OCI-LY7 (cell line): ENCODE results near the gene LRP8. TPM values are rescaled to one million over a fixed set of nuclear protein-coding genes. Genes with fewer than 3 reads are reported as not detected.

Experiments
- BruUV-seq: library from RNA; stranded (reverse); fragments of 400-500 nt; replicated peaks from 2 replicates; lab custom pipeline; 2021; lab: Mats Ljungman, UMichigan
- CTCF ChIA-PET: fragments of 300-600 bp; sonication (Branson Sonifier 250); formaldehyde crosslinking; loops from one replicate; lab custom pipeline; 2022; ENCODE audit warnings: antibody characterized with exemption; ENCODE audit not compliant: unreplicated experiment; lab: Charles Lee
- POLR2A ChIA-PET: fragments of 300-600 bp; sonication (Branson Sonifier 250); formaldehyde crosslinking; loops from one replicate; lab custom pipeline; 2022; ENCODE audit warnings: antibody characterized with exemption; lab: Charles Lee
- DNase-seq: peaks from one replicate; pipeline ENCODE4 v3.0.0-alpha.2; 2015; ENCODE audit warnings: low spot score
- H2AFZ ChIP-seq: fragments of 200-600 bp; sonication (generic), shearing (Covaris generic); 2 replicates; pipeline ENCODE4 v1.6.1; 2014; ENCODE audit warnings: mild to moderate bottlenecking, antibody characterized with exemption, low read length, moderate library complexity
- H3K27ac ChIP-seq: fragments of 200-600 bp; sonication (generic); 2 replicates; pipeline ENCODE4 v1.5.1; 2014; ENCODE audit warnings: mixed run types, low read depth, mild to moderate bottlenecking, moderate library complexity, low read length, inconsistent platforms; ENCODE audit not compliant: poor library complexity, severe bottlenecking
- H3K36me3 ChIP-seq: fragments of 200-600 bp; sonication (generic); 2 replicates; pipeline ENCODE4 v1.6.1; 2014; ENCODE audit warnings: mild to moderate bottlenecking, antibody characterized with exemption, low read length, moderate library complexity, mixed read lengths; ENCODE audit not compliant: insufficient read depth
- H3K4me1 ChIP-seq: fragments of 200-600 bp; sonication (generic); 2 replicates; pipeline ENCODE4 v1.5.1; 2014; ENCODE audit warnings: mild to moderate bottlenecking, low read length; ENCODE audit not compliant: insufficient read depth, poor library complexity, severe bottlenecking
- H3K4me2 ChIP-seq: fragments of 200-600 bp; sonication (generic); 2 replicates; pipeline ENCODE4 v1.6.1; 2014; ENCODE audit warnings: mild to moderate bottlenecking, low read length
- H3K4me3 ChIP-seq: fragments of 200-600 bp; sonication (generic); 2 replicates; pipeline ENCODE4 v1.5.1; 2014; ENCODE audit warnings: mild to moderate bottlenecking, low read depth, low read length; ENCODE audit not compliant: poor library complexity, severe bottlenecking
- H3K79me2 ChIP-seq: fragments of 200-600 bp; sonication (generic); 2 replicates; pipeline ENCODE4 v1.6.1; 2016; ENCODE audit warnings: low read depth, mild to moderate bottlenecking, low read length, moderate library complexity, mixed read lengths; ENCODE audit not compliant: insufficient read depth
- H3K9me2 ChIP-seq: fragments of 200-600 bp; sonication (generic); 2 replicates; pipeline ENCODE4 v1.6.1; 2016; ENCODE audit warnings: mild to moderate bottlenecking, low read length, mixed read lengths; ENCODE audit not compliant: insufficient read depth
- H3K9me3 ChIP-seq: fragments of 200-600 bp; sonication (generic); 2 replicates; pipeline ENCODE4 v1.6.1; 2014; ENCODE audit warnings: mild to moderate bottlenecking, mixed run types, low read length, mixed read lengths
- H4K20me1 ChIP-seq: fragments of 200-600 bp; sonication (generic); 2 replicates; pipeline ENCODE4 v1.6.1; 2014; ENCODE audit warnings: mild to moderate bottlenecking, antibody characterized with exemption, low read length, moderate library complexity, mixed read lengths; ENCODE audit not compliant: insufficient read depth
- CTCF ChIP-seq: fragments of 200-600 bp; sonication (generic); conservative IDR thresholded peaks from 2 replicates; pipeline ENCODE4 v1.5.1; 2014; ENCODE audit warnings: mild to moderate bottlenecking, antibody characterized with exemption, low read length, moderate library complexity, mixed read lengths
- EZH2phosphoT487 ChIP-seq: fragments of 200-600 bp; sonication (generic); IDR thresholded peaks from 2 replicates; pipeline ENCODE4 v1.6.1; 2018; ENCODE audit warnings: low read depth, borderline replicate concordance, mild to moderate bottlenecking, mixed run types, antibody characterized with exemption, low read length, moderate library complexity, mixed read lengths
- intact Hi-C: fragments of 100-400 bp; cut with micrococcal nuclease; formaldehyde crosslinking; loops from one replicate; pipeline ENCODE4 v1.10.0; 2022; ENCODE audit not compliant: unreplicated experiment
- total RNA-seq, 2 experiments: library from RNA; depleted of rRNA in 1 of 2; stranded (reverse); fragments of >200 nt in 1 of 2; shearing (Covaris generic) in 1 of 2; gene quantifications; 2 replicates each; pipeline ENCODE4 v1.2.3, GENCODE V29; 2014 to 2022

The LRP8 gene
- total RNA-seq, 2 experiments from 2014 or later = 65.6 to 70.0 TPM

- no peak for TF ChIP-seq CTCF
- TF ChIP-seq EZH2phosphoT487 = no peak
- intact Hi-C loops = loop anchor here (5.0 kb wide), 1 partner anchor 51 kb away; the partner anchor contains the start of gene LRP8
- Histone ChIP-seq H3K4me2 (no peak overlapping the region), H3K4me1 (no peaks in the 10 kb centered on the region), H2AFZ (no peak overlapping the region), H3K79me2 (no peaks in the 10 kb centered on the region), H3K27ac (no peak overlapping the region), H3K36me3 (peaks cover 87% of the 10 kb centered on the region), H3K9me2 (no peaks in the 10 kb centered on the region), H3K9me3 (no peaks in the 10 kb centered on the region), H3K4me3 (no peak overlapping the region), H4K20me1 (no peaks in the 10 kb centered on the region)
- no TSS peak for BruUV-seq
- CTCF ChIA-PET = no interaction called here
- POLR2A ChIA-PET = no interaction called here
- DNase-seq = no peak
Measured at GRCh38 chr1:53276153-53276901, 51.5 kb downstream of the LRP8 start.

GRCh38 chr1:53275566-53275965 lies 52.3 kb downstream of the LRP8 start:
- Histone ChIP-seq H3K9me2 (no peaks in the 10 kb centered on the region), H3K36me3 (peaks cover 87% of the 10 kb centered on the region), H3K79me2 (no peaks in the 10 kb centered on the region), H3K4me1 (no peaks in the 10 kb centered on the region), H3K4me3 (no peak overlapping the region), H3K27ac (no peak overlapping the region), H2AFZ (no peak overlapping the region), H4K20me1 (no peaks in the 10 kb centered on the region), H3K9me3 (no peaks in the 10 kb centered on the region), H3K4me2 (no peak overlapping the region)
- intact Hi-C loops = loop anchor here (5.0 kb wide), 1 partner anchor 52 kb away; the partner anchor contains the start of gene LRP8
- TF ChIP-seq CTCF (no peak), EZH2phosphoT487 (no peak)
- no TSS peak for BruUV-seq
- no peak for DNase-seq
- CTCF ChIA-PET = no interaction called here
- POLR2A ChIA-PET = no interaction called here

- H4K20me1 ChIP-seq = no peaks in the 10 kb centered on the region
- no peaks in the 10 kb centered on the region for H3K9me3 ChIP-seq
- POLR2A ChIA-PET = no interaction called here
- no TSS peak for BruUV-seq
- no peak overlapping the region for H3K4me2 ChIP-seq
- TF ChIP-seq EZH2phosphoT487 (no peak), CTCF (no peak)
- intact Hi-C loops = loop anchor here (5.0 kb wide), 1 partner anchor 53 kb away; the partner anchor contains the start of gene LRP8
- no peaks in the 10 kb centered on the region for H3K4me1 ChIP-seq
- no peak overlapping the region for H3K4me3 ChIP-seq
- H2AFZ ChIP-seq = no peak overlapping the region
- H3K36me3 ChIP-seq = peaks cover 88% of the 10 kb centered on the region
- H3K9me2 ChIP-seq = no peaks in the 10 kb centered on the region
- no peaks in the 10 kb centered on the region for H3K79me2 ChIP-seq
- no peak overlapping the region for H3K27ac ChIP-seq
- CTCF ChIA-PET = no interaction called here
- no peak for DNase-seq
Measured at GRCh38 chr1:53274541-53275185, 53.2 kb downstream of the LRP8 start.
